Left forelimb (tissue), 1 donor: ENCODE results near the gene CNPY1.

Experiments
- DNase-seq: peaks from one replicate; pipeline ENCODE4 v3.0.0-alpha.2; 2018; ENCODE audit warnings: low spot score

CNPY1 gene

DNA sequence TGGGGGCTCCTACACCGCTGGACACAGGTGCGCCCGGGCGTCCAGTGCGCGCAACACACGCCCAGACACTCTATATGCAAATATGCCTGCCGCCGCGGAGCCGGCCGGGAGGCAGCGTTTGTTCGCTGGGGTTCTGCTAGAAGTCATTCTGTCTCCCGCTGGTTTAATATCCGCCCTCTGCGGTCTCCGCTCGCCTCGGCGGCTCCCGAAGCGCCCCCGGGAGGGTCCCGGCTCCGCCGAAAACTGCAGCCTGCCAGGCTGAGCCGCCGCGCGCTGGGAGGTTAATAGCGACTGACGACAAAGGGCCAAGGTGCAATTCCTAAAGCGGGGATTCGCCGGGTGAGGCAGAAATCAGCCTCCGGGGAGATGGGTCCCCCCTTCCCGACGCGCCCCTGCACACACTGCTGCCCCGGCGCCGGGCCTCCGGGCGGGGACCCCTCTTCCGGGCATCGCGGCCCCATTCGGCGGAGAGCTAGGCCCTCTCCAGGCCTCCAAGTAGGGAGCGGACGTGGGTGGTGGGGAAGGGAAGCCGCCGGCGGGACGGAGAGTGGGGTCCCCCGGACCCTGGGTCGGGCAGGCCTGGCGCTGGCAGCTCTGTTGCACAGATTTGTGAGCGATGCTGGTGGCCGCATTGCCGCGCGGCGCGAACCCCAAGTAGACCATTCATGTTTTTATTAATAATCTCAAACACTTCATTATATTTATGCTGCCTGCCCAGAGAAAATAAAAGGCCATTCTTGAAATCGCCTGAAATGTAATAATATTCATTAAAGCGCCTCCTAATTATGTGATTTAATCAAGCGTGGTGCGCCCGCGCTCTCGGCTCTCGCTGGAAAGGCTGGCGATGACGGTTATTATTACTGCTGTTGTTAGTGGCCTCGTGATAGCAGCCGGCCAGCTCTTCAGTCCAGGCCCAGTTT, 79.3 kb downstream of the CNPY1 start:
- DNase-seq: no peak

DNA sequence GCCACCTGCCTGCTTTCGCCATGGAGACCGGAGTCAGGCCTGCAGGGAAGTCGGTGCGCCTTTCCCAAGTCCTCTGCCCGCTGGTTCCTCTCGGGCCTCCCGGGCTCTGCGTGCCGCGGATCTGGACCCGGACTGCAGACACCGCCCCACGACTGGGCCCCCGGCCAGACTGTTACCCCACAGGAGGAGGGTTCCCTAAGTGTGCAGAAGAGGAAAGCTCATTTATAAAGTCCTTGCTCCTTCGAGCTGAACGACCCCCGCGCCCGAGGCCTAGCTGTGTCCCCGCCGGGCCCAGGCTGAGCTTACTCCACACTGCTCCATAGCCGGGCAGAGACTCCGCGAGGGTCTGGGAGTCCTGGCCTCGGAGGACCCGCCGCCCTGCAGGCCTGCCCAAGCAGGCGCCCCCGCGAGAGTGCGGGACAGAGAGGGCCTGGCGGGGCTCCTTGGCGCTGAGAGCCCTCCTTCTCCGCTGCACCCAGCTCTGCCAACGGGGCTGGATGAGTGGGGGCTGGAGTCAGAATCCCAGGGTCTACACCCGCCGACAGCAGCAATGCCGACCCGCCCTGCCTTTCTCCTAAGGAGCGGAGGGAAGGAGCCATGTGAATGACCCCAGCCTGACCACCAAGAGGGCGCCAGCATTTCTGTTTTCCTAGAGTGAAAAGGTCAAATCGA, 80.1 kb downstream of the CNPY1 start:
- DNase-seq: no peak

DNA sequence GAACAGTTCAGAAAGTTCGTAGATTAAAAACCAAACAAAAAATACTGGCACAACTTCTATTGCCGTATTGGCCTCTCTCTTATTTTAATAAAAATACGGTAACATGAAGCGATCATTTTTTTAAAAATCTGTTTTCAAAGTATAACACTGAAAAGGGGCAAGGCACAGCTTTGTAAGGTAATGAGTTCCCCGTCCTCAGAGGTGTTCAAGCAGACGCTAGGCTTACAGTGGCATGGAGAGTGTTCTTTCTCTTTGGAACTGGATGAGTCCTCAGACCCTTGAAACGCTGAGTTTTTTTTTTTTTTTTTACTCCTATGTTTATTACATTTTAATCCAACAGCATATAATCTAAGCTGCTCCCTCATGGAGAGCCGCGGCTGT, 80.6 kb downstream of the CNPY1 start:
- DNase-seq: no peak

DNA sequence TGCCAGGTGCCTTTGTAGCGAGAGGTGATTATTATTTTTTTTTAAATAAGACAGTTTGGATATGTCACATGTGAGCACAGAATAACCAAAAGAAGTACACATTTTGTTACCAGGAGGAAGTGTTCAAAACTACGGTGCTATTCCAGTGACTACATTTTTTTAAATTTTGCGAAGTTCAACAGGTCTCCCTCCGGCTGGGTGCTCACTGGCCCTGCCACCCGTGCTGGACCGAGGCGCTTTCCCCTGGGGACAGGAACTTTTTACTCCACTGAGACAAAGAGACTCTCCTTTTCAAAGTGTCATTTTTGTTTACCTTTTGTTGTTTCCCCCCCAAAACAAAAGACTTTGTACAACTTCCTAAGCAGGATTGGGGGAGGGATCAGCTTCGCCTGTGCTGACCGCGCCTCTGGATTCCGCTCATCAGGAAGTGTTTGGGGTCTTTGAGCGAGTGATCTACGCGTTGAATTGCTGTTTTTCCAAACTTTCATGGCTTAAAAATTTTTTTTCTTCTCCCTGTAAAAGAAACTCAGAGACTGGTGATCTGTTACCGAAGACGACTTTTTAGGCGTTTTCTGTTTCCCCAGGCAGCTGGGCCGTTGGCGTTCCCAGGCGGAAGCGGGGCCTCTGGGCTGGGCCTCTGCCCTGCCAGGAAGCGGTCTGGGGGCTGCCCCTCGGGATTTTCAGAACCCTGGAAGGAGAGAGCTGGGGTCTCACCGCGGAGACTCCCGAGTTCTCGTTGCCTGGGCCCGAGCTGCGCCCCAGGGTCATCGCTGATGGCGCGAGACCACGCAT, 81.2 kb downstream of the CNPY1 start:
- no peak for DNase-seq

DNA sequence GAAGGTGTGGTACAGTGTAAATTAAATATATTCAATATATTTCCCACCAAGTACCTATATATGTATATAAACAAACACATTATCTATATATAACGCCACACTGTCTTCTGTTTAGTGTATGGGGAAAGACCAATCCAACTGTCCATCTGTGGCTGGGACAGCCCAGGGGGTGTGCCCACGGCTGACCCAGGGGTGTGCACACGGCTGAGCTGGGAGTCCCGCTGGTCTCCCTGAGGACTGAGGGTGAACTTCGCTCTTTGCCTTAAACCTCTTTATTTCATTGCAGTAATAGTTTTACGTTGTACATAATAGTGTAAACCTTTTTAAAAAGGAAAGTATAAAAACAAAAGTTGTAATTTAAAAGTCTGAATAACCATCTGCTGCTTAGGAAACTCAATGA, 82.2 kb downstream of the CNPY1 start:
- no peak for DNase-seq

DNA sequence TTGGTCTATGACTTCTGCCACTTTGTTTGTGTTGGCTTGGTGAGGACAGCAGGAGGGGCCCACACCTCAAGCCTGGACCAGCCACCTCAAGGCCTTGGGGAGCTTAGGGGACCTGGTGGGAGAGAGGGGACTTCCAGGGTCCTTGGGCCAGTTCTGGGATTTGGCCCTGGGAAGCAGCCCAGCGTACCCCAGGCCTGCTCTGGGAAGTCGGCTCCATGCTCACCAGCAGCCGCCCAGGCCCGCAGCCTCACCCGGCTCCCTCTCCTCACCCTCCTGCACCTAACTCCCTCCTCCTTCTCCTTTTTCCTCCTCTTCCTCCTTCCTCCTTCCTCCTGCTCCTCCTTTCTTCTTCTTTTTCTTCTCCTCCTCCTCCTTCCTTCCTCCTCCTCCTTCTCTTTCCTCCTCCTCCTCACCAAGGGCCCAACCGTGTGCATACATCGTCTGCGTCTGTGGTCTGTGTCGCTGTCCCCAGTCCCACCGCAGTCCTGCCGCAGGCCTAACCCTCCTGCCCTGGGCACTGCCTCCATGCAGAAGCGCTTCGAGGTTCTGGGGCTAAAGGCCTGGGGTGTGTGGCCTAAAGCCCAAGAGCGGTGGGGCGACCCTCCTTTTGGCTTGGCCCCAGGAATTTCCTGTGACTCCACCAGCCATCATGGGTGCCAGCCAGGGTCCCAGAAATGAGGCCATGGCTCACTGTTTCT, 83.1 kb downstream of the CNPY1 start:
- DNase-seq: no peak

DNA sequence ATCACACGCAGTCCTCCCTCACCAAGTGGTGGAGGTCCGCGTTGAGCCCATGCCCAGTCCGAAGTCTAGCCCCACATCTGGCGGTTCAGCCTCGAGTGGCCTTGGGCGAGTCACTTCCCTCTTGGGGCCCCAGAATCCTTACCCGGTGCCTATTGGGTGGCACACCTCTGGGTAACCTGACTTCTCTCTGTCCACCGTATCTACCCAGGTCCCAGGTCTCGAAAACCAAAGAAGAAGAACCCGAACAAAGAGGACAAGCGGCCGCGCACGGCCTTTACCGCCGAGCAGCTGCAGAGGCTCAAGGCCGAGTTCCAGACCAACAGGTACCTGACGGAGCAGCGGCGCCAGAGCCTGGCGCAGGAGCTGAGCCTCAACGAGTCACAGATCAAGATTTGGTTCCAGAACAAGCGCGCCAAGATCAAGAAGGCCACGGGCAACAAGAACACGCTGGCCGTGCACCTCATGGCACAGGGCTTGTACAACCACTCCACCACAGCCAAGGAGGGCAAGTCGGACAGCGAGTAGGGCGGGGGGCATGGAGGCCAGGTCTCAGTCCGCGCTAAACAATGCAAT, 84.1 kb downstream of the CNPY1 start:
- no peak for DNase-seq

DNA sequence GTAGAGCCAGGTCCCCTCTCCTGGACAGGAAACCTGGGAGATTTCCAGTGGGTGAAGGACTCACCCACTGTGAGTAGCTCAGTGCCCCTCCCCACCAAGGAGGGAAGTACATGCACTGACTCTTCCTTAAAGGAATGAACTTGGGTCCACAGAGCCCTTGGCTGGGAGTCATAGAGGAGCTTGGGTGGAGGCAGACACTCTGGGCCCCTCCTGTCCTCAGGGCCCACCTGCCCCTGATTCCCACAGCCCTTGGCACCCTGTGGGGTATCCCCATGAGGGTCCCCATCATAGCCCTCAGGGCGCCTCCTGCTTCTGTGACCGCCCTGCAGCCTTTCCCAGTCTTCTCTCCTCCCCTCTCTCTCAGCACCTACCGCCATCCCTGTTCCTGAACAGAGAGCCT, 84.7 kb downstream of the CNPY1 start:
- no peak for DNase-seq

DNA sequence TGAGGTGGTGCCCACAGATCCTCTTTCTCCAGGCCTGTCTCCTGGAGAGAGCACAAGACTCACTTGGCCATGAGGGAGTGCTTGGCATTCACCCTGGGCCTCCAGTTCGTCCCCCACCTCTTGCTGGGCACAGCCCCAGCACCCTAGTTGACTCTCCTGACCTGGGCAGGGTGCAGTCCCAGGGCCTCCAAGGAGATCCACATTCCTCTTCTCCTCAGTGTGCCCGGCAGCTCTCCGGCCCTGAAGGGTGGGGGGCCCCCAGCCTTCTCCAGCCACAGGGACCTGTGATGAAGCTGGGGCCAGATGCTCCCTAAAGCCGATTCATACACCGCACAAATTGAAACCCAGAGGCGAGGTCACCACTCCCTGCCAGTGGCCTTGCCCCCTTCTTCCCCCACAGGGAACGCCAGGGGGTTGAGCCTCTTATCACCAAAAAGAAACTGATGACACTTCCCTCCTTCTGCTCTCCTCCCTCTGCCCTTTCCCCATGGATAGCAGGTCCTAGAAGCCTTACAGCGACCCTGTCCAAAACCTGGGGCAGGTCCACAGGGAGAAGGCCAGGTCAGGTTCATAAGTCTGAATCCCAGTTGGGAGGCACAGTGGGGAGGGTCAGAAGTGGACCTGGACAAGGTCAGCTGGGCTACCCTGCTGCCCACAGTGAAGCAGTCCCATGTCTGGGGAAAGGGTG, 85.3 kb downstream of the CNPY1 start:
- DNase-seq: no peak

DNA sequence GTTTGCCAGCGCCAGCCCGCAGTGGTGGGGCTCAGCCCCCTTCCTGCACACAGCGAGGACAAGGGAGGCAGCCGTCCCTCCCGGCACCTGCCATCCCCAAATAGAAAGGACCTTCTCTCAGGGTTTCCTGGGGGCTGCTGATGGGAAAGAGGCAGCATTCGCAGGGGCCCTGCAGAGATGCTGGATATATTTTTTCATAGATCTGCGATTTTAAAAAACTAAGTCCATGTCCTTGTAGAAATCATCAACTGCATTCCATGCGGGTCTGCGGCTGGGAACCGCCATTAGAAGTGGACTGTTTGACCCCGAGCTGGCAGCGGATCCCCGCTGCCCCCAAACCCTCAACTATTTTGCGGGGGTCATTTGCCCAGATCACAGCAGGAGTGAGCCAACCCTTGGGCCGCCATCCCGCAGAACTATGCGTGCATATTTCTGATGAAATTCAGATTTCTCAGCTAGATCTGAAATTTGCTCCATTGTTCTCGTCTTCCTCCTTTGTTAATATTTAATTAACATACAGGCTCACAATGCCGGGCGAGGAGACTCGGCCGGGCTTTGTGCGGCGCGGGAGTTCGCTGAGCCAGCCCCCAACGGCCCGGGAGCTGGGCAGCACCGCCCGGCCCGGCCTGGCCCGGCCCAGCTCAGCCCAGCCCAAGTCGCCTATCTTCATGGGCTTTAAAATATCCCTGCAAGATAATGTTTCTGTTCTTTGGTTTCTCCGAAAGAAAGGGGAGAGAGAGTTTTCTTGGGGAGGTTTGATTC, 86.5 kb downstream of the CNPY1 start:
- DNase-seq: no peak

DNA sequence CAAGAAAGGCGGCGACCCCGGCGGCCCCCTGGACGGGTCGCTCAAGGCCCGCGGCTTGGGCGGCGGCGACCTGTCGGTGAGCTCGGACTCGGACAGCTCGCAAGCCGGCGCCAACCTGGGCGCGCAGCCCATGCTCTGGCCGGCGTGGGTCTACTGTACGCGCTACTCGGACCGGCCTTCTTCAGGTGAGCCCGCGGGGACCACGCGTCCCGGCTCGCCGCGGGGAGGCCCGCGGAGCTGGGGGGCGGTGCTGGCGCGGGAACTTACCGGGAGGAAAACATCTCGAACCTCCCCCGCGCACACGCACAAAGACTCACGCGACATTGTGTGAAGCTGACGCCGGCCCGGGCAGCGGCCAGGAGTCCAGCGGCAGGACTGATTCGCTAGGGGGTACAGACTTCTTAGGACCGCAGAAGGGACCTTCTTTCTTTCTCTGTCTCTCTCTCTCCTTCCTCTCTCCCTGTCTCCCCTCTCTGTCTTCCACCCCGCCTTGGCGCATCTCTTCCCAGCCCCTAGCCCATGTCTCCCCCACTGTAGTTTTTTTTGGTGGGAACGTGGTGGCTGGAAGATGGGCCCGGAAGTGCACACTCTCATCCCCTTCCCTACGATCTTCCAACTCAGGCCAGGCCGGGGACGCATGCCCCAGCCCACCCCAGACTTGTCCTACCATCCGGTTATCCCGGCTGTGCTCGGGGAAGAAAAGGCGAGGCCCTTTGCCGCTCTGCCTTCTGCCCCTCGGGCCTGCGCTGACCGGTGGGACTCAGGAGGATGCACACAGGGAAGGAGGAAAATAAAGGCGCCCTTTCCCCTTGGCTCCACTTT, 87.3 kb downstream of the CNPY1 start:
- no peak for DNase-seq

DNA sequence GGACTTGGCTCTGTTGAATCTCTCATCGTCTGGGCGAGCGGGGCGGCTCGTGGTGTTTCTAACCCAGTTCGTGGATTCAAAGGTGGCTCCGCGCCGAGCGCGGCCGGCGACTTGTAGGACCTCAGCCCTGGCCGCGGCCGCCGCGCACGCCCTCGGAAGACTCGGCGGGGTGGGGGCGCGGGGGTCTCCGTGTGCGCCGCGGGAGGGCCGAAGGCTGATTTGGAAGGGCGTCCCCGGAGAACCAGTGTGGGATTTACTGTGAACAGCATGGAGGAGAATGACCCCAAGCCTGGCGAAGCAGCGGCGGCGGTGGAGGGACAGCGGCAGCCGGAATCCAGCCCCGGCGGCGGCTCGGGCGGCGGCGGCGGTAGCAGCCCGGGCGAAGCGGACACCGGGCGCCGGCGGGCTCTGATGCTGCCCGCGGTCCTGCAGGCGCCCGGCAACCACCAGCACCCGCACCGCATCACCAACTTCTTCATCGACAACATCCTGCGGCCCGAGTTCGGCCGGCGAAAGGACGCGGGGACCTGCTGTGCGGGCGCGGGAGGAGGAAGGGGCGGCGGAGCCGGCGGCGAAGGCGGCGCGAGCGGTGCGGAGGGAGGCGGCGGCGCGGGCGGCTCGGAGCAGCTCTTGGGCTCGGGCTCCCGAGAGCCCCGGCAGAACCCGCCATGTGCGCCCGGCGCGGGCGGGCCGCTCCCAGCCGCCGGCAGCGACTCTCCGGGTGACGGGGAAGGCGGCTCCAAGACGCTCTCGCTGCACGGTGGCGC, 88.1 kb downstream of the CNPY1 start, which contains the start of gene EN2:
Gene EN2, plus strand, starts transcription at position 19 of the 767 bp plus-strand sequence. Its CDS starts 249 bp downstream, at position 268.
- no peak for DNase-seq

DNA sequence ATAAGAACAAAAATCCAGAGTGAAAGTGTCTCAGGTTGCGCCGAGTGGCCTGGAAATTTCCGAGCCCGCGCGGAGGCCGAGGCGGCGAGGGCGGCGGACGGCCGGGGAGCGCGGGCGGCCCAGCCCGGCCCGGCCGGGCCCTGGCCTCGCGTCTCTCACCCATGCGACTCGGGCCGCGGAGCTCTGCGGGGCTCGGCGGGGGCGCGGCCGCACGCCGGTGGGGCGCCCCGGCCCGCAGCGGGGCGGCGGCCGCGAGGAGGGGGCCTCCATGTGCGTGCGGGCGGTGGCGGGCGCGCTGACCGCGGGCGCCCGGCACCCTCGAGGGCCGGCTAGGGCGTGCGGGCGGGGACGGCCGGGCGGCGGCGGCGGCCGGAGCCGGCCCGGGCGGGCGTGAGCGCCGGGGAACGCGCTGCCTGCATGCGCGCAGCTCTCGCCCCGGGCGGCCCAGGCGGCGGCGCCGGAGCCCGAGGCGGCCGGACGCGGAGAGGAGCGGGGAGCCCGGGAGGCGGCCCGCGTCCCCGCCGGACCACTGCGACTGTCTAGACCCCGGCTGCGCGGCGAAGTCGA, 88.7 kb downstream of the CNPY1 start:
- no peak for DNase-seq

DNA sequence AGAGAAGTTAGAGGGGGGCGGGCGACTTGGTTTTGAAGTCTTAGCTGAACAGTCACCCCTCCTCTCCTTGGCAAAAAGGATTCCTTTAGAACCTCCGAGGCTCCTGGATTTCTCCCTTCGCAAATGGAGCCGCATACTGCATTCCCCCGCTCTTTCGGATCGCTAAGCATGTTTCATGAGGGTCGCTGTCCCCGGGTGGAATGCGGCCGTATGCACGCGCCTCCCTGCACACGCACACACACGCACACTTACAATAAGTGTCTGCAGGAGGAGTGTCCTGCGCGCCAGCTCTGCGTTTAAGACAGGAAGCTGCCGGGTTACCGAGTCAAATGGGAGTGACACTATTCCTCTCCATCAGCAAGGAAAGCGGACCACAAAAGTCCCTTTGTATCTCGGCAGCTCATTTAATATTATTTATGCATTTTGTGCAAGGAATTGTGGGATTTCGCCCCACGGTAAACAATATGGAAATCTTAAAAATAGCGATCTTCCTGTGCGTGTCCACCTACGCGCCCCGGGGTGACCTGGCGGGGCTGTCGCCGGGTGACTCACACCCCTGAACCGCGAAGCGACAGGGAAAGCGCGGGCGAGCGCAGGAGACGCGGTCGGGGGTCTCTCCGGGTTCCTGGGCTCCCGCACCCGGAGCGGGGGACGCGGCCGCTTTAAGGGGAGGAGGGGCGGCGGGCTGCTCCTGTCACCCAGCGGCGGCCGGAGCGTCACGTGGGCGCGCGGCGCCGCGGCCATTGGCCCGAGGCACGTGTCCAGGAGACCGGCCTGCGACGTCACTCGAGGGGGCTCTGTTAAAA, 89.4 kb downstream of the CNPY1 start:
- DNase-seq: peak; percentile 85

DNA sequence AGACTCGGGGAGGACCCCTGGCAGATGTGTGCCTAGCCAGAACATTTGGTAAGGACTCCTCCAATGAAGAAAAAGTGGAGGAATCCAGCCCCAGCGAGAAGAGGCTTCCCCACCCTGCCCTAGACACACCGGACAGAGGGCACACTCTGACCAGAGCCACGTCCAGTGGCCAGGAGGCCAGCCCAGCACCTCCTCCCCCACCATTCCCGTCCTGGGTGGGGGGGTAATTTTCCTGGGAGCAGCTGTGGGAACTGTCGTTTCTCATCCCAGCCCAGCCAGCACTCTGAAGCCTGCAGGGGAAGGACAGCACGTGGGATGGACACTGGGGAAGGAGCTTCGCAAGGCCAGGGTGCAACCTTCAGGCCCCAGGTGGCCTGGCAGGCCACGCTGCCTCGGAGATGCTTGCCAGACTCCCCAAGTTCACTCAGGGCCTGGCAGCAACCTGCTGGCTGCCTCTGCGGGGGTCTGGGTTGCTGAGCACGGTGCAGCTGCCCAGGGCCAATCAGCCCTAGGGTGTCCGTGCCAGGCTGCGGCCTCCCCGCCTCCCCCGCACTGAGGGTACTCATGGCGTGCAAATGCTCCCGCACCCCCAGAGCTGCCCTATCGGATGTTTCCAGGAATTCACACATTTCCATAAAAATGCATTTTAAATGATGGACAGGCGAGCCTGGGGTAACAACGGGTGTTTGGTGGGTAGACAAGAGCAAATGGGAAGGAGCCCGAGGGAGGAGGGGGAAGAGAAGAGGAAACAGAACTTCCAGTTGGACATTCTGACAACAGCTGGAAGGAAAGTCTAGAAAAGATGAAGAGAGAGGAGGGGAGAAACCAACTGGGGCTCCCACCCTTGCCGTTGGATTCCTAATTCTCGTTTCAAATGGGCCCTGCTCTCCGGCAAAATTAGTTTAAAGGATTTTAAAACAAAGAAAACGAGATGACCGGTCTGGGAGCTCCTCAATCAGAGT, 90.3 kb downstream of the CNPY1 start:
- DNase-seq: no peak

DNA sequence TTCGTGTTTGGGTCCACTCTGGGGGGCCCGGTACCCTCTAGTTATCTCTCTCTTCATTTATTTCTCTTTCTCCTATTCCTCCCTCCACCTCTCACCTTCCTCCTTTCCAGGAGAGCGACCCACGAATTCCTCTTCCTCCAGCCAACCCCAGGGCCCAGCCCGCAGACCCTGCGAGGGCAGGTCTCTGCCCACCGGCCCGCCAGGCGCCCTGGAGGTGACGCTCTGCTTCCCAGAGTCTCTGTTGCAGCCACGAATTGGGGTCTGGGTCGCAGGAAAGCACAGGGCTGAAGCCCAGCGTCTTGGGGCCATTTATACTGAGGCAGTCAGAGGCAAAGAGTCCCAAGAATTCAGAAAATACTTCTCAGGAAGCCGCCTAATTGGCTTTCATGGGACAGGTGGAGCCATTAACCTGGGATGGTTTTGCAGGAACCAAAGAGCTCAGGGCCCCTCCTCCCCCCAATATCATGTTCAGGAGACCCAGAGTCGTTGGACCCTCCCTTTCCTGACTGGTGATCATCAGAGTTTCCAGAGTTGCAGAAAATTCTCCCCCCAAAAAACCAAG, 91.1 kb downstream of the CNPY1 start:
- DNase-seq: no peak
